Femur (tissue), 1 donor: ENCODE results near the gene HTRA2.

Experiments used
- DNase-seq: peaks from one replicate; pipeline ENCODE4 v3.0.0-alpha.2; 2017

The HTRA2 gene

DNA sequence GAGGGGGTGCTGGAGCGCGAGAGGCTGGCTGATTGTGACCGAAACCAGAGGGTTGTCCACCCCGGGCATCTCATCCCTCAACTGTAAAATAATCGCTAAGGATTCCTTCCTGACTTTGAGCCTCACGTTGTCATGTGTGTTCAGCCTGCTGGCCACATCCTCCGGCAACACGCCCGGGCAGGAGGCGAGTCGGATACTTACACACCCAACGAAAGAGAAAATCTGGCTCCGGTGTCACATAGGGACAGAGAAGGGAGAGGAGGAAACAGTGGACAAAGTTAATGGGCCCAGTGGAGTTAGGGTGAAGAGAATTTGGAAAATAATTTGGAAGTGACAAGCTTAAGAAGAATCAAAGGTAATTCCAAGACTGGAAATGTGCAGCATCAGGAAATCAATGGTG is 13.1 kb upstream of the HTRA2 start:
- no peak for DNase-seq

DNA sequence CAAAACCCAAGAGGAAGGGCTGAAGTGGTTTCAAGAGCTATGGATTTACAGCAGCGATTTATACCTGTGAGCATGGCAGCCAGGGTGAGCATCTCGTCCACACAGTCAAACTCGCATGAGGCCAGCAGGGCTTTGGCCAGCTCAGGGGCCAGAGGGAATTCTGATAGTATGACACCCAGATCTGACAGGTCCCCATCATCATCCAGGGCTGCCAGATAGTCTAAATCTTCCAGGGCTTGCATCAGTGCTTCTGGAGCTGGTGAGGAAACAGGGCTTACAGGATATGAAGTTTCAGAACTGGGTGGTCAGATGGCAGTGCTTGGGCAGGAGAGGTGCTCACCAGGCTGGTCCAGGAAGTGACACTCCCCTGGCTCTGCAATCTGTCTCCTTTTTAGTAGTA is 7.2 kb upstream of the HTRA2 start:
- DNase-seq: no peak

DNA sequence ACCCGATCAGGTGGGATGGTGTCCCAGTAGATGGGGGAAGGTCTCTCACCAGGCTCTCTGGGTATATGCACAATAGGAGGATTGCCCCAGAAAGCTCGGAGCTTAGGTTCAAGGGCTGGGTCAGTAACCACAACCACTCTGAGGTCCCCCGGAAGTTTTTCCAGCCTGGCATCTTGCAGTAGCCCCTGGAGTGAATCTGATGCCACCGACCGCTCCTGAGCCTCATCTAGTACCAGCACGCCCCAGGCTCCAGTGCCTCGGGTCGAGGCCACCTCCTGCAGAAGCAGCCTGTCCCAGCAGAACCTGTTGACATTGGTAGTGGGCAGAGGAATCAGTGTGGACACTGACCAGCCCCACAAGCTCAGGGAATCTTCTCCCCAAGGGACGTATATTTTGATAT is 5.7 kb upstream of the HTRA2 start:
- no peak for DNase-seq

DNA sequence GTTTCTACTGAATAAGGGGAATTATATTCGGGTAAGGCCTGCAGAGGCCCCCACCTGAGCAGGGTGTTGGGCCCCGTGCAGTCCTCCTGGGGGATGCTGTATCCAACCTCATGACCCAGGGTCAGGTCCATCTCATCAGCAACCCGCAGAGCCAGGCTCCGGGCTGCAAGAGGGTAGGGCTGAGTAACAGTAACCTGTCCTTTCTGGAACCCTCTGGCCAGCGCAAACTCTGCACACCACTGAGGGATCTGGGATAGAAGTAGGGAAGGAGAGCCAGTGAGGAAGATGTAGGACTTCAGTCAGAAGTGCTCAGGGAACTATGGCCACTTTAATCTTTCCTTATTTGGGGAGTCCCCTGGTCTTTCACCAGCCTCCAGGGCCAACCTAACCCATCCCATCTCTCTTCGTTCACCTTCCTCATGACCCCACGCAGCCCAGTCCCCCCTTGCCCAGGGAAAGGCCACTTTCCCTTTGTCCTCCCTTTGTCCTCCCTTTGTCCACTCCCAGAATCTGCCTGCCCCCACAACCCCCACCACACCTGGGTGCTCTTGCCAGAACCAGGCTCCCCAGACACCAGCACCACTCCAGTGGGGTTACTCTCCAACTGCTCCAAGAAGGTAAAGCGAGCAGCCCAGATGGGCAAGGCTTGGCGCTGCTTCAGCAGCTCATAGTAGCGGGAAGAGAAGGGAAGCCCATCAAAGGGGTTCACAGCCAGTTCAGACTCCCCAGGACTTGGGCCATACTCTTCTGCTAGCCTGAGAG is 4.6 kb upstream of the HTRA2 start:
- DNase-seq: no peak

DNA sequence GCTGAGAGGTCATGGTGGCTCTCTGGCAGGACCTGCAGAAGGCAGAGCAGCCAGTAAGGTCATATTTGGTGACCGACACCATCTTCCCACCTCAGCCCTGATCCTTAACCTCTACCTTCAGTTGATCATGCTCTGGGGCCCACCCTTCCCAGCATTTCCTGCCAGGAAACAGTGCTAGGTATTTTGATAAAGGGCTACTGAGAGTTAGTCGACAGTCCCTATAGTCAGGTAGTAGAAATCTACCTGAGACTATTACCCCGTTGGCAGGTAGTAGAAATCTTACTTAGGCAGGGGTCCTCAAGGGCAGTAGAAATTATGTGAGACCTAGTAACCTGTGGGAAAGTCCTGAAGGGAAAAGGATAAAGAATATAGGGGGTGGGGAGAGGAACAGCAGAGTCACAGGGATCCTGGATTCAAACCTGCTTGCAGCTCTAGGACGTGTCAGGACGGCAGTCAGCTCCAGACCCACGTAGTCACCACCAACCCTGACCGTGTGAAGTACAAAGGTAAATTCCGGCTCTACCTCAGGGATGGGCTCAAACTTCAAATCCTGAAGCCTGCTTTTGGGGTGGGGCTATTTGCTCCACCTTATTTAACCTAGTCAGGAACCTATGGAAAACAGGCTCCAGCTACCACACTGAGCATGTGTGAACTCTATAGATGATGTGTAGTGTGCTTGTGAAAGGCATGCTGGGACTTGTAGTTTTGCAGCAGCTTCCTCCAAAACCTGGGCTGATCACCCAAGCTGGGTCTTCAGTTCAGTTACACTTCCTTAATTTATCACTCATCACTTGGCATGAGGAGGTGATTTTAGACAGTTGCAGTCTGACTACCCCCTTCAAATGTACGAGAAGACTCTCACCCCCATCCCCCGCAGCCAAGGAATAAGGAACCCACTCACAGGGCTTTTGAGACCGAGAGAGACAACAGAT is 3.8 kb upstream of the HTRA2 start, which contains the start of gene DQX1:
DQX1 (minus strand) TSS at position 515 of the 932 bp plus-strand sequence; CDS start at position 13, 502 bp downstream.
- no peak for DNase-seq

DNA sequence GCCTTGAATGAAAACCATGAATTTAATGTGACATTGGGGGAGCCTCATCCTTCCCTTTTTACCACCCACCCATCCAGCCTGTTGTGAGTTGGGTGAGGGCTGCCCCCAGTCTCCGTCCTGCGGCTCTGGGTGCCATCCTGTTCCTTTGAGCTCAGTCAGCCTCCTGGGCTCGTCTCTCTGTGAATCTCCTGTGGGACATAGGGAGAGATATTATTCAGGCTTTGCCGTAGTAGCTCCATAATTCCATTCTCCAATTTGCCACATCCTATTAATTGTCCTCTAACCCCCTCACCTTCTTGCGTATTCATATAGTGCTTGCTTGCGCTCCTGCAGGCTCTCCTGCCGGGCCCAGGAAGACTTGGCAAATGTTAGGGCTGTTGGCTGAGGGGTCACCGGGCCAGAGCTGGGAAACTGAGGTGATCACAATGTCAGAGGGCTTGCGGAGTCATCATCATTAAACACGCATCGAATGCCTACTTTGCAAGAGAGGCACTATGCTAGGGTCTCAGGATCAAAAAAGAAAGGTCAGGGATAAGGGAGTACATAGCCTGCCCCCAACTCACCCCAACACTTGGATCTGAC is 3.0 kb upstream of the HTRA2 start:
- DNase-seq: no peak

DNA sequence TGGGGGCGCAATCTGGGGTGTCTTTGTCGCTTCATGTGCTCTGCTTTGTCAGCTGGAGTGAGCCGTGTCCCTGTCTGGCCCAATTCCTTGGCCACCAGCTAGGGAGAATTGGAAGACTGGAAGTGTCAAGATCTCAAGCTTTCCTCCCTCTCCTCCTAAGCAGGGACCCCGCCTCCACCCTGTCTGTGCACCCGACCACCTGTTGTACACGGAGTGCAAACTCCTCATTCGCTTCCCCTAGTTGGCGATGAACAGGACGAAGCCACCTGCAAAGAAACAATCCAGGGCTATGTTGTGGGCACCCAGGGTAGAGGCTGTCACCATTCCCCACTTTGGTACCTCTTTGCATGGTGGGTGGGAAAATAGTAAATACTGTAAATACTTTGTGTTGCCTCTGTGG is 2.0 kb upstream of the HTRA2 start:
- no peak for DNase-seq

DNA sequence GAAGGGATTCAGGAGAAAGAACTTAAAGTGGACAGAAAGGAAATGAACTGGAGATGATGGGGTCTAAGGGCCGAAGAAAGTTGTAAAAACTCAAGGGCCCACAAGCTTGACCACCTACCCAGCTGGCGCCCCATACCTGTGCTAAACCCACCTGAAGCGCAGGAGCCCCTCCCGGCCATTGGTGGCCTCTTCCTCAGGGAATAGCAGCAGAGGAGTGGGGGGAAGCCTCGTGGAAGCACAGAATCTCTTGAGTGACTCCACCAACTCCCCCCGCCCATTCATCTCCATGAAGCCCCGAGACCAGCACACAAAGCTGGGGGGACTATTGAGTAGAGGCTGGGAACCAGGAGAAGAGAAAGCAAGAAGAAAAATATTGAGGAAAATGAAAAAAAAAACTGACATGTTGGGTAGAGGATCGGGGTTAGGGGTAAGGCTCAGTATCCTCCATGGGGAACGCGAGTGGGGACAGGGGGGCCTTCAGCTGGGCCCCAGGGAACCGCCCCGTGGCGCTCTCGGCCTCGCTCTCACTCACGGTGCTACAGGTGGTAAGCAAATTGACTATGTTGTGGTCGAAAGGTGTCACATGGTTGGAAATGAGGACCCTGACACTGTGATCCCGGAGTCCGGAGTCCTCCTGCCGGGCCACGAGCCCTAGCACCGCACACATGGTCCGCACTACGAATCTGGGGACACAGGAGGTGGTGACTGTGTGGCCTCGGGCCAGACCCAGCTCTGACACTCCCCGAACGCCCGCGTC is 955 bp upstream of the HTRA2 start:
- DNase-seq: no peak

DNA sequence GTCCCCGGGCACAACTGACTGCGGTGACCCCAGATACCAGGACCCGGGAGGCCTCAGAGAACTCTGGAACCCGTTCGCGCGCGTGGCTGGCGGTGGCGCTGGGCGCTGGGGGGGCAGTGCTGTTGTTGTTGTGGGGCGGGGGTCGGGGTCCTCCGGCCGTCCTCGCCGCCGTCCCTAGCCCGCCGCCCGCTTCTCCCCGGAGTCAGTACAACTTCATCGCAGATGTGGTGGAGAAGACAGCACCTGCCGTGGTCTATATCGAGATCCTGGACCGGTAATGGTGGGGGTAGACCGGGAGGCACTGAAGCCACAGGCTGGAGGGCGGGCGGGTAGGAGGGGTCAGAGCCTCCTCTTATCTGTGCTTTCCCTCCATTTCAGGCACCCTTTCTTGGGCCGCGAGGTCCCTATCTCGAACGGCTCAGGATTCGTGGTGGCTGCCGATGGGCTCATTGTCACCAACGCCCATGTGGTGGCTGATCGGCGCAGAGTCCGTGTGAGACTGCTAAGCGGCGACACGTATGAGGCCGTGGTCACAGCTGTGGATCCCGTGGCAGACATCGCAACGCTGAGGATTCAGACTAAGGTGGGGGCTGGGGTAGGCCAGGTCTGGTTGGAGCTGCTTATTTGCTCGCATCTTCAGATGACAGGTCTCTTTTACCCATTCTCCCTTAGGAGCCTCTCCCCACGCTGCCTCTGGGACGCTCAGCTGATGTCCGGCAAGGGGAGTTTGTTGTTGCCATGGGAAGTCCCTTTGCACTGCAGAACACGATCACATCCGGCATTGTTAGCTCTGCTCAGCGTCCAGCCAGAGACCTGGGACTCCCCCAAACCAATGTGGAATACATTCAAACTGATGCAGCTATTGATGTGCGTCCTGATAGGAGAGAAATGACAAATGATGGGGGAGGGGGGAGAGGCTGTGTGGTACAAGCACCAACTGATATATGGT is 780 bp downstream of the HTRA2 start:
- peak; percentile 67 for DNase-seq

DNA sequence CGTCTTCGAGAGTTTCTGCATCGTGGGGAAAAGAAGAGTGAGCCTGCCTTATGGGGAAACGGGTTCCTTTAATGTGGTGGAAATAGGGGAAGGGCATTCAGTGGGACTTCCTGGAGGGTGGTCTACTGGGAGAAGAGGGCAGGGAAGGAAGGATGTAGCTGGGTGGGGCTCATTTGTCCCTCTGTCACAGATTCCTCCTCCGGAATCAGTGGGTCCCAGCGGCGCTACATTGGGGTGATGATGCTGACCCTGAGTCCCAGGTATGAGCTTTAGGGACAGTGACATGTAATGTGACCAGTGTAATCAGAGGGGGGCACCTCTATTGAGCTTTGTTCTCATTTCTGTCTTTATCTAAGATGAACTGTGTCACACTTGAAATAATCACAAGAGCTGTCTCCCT is 1.9 kb downstream of the HTRA2 start:
- no peak for DNase-seq

DNA sequence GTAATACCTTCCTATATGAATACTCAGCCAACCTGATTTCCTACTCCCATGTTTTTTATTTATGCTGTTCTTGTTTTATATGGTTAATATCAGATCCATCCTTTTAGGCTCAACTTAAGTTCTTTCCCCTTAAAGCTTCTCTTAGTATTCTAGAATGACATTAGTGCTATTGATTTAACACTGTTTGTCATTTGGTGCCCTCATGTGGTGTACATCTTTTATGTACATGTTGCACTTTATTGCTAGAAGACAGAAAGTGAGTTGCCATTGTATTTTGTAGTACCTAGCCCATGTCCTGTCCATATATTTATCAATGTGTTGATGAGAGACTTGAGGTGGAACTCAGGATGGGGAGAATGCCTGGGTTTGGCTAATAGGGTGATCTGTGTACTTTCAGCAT is 2.5 kb downstream of the HTRA2 start:
- no peak for DNase-seq

DNA sequence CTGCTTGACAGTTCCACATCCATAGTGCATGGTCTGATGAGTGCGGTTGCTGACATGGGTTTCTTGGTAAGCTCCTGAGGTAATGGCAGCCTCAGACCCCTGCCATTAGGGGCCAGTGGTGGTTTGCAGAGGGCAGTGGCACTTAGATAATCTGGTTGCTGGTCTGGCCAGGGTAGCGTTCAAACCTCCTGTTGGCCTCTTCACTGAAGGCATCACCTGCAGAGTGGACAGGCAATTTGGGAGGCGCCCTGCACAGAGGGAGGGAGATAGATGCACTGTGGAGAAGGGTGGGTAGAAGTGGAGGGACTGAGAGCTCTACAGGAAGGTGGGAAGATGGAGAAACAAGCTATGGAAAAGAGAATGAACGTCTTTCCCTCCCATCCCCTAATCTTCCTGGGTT is 3.7 kb downstream of the HTRA2 start:
- DNase-seq: no peak

DNA sequence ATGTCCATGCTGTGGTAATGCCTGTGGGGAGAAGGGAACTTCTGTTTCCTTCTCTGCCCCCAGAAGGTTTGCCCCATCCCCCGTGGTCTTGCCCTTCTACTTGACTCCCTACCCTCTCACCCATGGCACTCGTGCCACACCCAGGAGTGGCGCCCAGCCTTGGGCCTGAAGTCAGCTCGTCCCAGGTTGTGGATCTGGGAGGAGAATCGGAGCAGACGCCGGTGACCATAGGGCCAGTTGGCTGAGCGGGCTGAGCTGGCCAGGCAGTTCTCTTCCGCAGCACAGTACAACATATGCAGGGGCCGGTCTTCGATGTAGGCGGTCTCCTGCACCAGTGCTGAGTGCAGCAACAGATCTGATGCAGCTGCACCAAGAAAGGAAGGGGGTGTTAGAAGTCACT is 4.7 kb downstream of the HTRA2 start:
- no peak for DNase-seq

DNA sequence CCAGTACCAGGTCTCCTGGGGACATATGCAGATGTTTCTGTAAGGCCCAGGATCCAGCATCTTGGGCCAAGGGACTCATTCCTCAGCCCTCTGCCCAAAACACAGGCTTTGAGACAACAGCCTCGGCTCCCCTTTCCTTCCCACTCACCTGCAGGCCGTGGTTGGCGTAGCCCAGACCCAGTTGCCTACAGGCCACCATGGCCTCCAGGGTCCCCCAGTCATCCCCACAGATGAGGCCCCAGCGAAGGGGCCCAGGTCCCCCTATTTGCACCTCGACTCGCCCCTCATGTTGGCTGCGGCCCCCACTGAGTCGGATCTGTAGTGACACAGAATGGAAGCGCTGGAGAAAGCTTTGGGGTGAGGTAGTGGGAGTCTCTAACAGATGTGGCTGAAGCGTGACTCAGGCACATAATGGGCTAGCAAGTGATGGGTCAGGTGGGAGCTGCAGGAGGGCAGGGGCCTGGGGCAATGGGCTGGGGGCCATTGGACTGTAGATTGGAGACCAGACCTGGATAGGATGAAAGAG is 5.8 kb downstream of the HTRA2 start:
- DNase-seq: no peak

DNA sequence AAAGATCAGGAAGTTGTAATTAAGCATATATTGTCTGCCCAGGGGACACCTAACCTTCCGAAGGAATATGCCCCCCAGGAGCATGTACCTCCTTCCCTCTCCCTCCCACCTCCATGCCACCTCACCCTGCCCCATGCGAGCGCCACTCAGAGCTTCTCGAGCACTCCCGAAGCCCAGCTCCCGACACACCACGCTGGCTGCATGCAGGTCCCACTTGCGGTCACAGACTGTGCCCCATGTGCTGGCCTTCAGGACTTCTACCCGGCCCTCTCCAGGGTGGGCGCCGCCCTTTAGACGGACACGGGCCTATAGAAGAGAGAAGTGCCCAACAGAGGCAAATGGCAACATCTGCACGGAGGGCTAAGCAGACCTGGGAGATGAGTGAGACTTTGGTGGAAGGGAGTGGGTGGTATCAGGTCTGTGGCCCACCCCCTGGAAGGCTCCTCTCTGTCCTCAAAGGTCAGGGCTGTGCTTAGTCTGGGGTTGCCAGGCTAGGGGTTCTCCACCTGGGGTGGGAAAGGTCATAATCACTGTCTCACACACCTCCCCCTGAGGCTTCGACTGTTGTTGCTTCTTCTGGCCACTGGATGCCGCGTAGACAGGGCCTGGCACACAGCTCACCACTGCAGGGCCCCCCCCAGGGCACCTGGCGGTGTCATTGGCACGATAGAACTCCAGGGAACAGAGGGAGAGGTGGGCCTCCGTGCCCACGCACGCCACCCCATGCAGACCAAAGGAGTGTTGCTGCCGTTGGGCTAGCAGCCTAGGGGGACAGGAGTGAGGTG is 6.6 kb downstream of the HTRA2 start:
- no peak for DNase-seq

DNA sequence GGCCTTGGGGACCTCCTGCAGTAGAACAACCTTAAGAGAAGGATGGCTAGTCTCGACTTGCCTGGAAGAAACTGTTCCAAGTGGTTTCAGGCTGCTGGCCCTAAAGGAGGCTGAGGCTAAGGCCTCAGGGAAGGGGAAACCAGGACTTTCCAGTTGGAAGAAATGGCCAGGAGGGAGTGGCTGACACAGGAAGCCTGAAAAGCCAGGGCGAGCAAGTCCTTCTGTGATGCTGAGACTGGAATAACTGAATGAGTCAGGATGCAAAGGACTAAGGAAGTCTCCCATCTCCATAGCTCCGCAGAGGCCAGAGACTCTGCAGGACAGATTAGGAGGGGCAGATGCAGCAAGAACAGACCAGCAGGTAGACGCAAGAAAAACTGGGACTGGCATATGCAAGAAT is 7.4 kb downstream of the HTRA2 start:
- DNase-seq: no peak

DNA sequence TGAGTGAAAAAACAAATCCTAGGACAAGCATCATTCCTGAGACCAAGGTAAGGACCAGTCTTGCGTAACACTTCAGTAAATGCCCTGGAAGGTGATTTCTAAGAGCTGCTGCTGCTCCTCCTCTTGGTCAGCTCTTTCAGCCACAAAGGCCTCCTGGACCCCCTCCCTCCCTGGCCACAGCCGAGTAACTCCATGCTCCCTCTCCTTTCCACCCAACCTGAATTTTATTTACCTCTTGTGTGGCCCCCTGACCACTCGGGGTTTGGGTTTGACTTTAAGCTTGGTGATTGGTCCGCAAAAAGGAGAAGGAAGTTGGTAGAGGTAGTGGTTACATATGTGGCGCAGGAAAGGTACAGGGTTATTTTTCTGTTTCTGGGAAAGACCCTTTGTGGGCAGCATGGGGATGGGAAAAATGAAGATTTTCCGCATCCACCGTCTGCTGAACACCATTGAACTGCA is 9.2 kb downstream of the HTRA2 start:
- no peak for DNase-seq

DNA sequence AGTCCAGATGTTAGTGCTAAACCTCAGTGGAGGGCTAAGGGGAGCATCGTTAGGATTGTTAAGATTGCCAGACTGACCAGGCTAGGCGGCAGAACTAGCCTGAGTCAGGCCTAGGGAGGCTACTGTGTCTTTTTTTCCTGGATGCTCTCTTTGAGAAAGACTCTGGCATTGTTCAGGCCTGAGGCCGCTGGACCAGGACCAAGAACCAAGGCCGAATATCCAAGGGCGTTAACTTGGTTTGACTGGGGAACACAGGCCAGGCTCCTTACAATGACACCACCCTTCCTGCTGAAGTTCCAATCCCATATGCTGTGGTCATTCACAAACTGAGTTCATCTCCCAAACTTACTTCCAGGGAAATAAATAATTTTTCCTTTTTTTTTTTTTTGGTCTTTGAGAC is 10.6 kb downstream of the HTRA2 start:
- no peak for DNase-seq

DNA sequence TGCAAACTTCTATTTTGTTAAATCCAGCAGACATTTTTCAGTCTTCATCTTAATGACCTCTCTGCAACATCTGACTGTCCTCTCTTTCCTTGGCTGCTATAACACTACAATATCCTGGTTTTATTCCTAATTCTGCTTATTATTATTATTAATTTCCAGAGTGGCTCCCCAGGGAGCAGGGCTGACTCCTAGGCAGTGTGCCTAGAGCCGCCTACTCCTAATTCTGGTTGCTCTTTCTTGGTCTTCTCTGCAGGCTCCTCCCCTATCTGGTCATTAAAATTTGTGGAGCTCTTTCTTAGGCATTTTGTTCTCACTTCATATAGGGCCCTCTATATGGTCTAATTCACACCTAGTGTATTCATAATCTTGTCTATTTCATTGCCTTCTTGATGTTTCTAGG is 13.2 kb downstream of the HTRA2 start:
- DNase-seq: no peak

DNA sequence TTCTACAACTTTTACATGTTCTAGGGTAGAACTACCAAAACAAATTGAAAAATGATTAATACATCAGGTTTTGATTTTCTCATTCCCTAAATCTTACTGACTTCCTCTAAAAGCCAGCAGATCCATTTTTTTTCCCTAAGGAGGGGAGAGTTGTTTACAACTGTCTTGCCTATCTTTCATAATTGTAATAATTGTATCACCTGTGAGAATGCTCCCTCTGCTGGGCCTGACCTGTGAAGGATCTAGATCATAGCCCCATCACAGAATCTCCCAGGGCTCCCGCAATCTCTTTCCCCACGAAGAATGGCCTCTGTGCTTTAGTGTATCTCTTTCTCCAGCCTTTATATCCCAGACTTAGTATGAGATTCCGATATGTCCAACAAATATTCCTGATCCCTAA is 14.9 kb downstream of the HTRA2 start:
- no peak for DNase-seq

DNA sequence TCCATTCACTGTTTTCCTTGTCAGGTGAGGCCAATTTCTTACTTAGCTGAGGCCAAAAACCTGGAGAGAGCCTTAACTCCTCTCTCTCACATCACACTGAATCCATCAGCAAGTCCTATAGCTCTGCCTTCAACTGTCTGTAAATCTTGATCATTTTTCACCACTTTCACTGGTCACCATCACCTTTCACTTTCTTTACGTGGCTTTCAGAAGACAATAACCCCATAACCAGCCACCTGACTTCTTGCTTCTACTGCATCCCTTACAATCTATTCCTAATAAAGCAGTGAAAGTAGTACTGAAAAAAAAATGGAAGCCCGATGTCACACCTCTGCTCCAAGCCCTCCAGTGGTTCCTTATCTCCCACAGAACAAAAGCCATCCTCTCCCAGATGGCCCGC is 16.3 kb downstream of the HTRA2 start:
- no peak for DNase-seq
